OCI-LY7 (cell line): Measurements from ENCODE around the gene PCDH9.

Experiments
- EZH2phosphoT487 ChIP-seq: fragments of 200-600 bp; sonication (generic); IDR thresholded peaks from 2 replicates; pipeline ENCODE4 v1.6.1; 2018; ENCODE audit warnings: low read depth, borderline replicate concordance, mild to moderate bottlenecking, mixed run types, antibody characterized with exemption, low read length, moderate library complexity, mixed read lengths
- TF ChIP-seq, protein P1 (sequence below): fragments of 200-600 bp; sonication (generic); conservative IDR thresholded peaks from 2 replicates; pipeline ENCODE4 v1.5.1; 2014; ENCODE audit warnings: mild to moderate bottlenecking, antibody characterized with exemption, low read length, moderate library complexity, mixed read lengths

DNA sequence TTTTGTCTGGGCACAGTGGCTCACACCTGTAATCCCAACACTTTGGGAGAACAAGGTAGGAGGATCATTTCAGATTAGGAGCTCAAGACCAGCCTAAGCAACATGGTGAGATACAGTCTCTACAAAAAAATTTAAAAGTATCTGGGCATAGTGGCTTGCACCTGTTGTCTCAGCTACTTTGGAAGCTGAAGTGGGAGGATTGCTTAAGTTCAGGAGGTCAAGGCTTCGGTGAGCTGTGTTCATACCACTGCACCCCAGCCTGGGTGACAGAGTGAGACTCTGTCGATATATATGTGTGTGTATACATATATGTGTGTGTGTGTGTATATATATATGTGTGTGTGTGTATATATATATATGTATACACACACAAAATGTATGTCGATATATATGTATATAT, 833.0 kb downstream of the PCDH9 start:
- TF ChIP-seq, protein P1, sequence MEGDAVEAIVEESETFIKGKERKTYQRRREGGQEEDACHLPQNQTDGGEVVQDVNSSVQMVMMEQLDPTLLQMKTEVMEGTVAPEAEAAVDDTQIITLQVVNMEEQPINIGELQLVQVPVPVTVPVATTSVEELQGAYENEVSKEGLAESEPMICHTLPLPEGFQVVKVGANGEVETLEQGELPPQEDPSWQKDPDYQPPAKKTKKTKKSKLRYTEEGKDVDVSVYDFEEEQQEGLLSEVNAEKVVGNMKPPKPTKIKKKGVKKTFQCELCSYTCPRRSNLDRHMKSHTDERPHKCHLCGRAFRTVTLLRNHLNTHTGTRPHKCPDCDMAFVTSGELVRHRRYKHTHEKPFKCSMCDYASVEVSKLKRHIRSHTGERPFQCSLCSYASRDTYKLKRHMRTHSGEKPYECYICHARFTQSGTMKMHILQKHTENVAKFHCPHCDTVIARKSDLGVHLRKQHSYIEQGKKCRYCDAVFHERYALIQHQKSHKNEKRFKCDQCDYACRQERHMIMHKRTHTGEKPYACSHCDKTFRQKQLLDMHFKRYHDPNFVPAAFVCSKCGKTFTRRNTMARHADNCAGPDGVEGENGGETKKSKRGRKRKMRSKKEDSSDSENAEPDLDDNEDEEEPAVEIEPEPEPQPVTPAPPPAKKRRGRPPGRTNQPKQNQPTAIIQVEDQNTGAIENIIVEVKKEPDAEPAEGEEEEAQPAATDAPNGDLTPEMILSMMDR, result no peak
- no peak for TF ChIP-seq EZH2phosphoT487
